Measurements from ENCODE around the gene DNAJB6.

DNA sequence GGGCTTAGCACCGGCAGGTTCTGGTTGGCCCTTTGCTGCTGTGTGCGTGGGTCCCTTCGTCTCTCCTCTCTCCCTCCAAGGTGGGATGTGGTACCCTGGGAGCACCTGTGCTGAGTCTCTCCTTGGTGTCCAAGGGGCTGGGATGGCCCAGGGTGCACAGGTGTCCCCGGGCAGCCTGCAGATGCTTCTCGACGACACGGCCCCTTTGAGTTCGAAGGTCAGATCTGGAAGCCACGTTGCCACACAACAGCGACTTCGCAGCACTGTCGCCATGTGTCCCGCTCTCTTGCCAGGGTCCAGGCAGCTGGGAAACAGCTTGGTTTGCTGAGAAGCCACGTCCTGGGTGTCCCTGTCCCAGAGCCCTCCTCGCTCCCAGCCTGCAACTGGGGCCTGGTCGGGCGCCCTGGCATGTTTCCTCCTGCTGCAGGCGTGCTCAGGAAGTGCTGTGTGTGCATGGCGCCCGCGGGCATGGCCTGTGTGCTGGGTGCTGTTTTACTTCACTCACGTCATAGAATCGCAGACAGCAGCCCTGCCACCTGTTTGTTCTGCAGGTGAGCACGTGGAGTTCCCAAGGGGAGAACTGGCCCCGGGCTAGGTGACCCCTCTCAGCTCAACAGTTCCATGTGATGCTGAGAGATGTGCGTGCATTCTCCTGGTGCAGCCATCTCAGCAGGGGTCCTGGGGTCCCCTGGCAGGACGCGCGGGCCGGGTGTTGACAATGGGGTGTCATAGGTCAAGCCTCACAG is 70.9 kb downstream of the DNAJB6 start:
- TF ChIP-seq, protein P1, sequence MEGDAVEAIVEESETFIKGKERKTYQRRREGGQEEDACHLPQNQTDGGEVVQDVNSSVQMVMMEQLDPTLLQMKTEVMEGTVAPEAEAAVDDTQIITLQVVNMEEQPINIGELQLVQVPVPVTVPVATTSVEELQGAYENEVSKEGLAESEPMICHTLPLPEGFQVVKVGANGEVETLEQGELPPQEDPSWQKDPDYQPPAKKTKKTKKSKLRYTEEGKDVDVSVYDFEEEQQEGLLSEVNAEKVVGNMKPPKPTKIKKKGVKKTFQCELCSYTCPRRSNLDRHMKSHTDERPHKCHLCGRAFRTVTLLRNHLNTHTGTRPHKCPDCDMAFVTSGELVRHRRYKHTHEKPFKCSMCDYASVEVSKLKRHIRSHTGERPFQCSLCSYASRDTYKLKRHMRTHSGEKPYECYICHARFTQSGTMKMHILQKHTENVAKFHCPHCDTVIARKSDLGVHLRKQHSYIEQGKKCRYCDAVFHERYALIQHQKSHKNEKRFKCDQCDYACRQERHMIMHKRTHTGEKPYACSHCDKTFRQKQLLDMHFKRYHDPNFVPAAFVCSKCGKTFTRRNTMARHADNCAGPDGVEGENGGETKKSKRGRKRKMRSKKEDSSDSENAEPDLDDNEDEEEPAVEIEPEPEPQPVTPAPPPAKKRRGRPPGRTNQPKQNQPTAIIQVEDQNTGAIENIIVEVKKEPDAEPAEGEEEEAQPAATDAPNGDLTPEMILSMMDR (IDR thresholded peaks at IDR 0.05), result no peak
- TF ChIP-seq POLR2A (IDR thresholded peaks at IDR 0.05) (no peak), EP300 (IDR thresholded peaks at IDR 0.05) (no peak)
